GM21447 (cell line): Measurements from ENCODE around the gene OR6C1.
"Not testable (repeated sequence)": the region's sequence is repeated elsewhere in the genome, so short reads cannot be mapped to it uniquely, and the experiment has no call there.

Experiments
- ATAC-seq: cut with Tn5 transposase; IDR thresholded peaks from one replicate; pipeline ENCODE4 v1.9.1; 2021; ENCODE audit not compliant: unreplicated experiment

Gene OR6C1

DNA sequence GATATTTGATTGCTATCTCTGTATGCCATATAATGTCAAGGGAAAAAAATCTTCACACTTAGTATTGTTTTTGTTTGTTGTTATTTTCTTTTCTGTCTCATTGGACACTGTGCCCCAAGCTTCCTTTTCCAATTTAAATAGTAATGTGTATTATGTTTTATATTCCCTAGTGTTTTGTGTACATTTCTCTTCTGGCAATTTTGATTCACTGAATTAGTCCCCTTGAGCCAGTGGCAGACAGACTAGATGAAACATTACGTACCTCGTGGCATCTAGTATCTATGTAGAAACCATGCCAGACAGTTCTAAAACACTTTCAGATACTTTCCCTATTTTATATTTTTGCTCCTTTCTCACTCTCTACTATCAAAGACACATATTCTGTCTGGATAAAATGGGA is at the start of gene OR6C1:
OR6C1 (plus strand) TSS at position 301 of the 400 bp plus-strand sequence. CDS start 6,257 bp downstream, outside the sequence.
- ATAC-seq: no peak

DNA sequence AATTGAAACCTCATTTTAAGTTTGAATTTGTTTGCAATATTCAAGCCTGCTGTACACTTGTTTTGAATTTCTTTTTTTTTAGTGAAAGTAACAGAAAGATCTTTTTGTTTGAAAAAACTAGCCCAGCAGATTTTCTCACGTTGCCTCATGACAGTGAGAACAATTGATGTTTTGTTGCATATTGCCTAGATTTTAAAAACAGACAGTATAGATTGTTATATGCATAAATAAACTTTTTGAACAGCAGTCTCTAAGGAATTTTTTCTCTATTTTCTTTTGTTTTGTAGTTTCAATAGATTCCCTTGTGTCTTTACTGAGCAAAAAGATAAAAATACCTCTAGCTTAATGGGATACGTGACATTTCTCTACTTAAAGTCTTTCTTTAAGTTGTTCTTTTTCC is 33.2 kb upstream of the OR6C1 start:
- no peak for ATAC-seq

DNA sequence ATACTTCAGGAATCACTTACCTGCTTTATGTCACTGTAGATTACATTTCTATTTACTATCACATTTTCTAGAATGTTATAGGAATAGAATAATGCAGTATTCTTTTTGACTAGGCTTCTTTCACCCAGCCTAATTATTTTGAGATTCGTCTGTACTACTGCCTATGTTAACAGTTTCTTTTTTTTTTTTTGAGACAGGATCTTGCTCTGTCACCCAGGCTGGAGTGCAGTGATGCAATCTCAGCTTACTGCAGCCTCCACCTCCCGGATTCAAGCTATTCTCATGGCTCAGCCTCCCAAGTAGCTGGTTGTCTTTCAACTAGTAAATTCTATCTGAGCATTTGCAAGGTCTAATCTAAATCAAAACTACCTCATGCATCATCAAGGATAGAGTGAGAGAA is 24.1 kb upstream of the OR6C1 start:
- ATAC-seq: no peak

DNA sequence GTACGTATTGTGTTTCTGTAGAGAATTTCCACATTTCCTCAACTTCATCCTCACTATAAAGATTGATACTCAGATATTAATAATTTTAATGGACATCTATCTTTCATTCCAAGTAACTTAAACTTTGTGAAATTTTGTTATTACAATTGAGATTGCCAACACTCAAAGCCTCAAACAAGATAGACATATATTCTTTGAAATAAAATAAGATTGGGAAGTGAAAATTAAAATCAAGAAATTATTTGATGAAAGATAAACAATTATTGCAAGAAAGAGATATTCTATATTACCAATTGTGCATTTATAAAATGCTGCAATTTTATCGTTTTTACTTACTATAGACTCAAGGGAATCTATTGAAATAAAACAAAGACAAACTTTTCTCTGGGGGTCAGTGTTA is 17.7 kb upstream of the OR6C1 start, which contains the start of gene OR6C6:
OR6C6 (minus strand) TSS at position 101 of the 400 bp plus-strand sequence. CDS start 1,337 bp downstream, outside the sequence.
- ATAC-seq: no peak

DNA sequence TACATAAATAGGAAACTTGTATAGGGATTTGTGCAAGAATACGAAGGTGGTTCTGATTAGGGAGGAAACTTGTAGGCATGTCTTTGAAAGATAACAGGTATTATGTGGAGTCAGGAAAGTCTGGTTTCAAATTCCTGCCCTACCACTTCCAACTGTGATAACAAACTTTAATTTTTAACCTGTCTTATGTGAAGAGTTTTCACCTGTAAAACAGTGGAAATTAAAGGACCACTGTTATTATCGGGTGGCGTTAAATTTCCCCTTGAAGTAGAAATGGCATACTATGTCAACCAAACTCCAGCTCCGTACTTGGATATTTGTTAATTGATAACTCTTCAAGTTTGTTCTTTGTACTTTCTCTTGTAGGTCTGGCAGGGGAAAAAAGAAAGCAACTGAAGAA is 6.1 kb downstream of the OR6C1 start:
- ATAC-seq: no peak

DNA sequence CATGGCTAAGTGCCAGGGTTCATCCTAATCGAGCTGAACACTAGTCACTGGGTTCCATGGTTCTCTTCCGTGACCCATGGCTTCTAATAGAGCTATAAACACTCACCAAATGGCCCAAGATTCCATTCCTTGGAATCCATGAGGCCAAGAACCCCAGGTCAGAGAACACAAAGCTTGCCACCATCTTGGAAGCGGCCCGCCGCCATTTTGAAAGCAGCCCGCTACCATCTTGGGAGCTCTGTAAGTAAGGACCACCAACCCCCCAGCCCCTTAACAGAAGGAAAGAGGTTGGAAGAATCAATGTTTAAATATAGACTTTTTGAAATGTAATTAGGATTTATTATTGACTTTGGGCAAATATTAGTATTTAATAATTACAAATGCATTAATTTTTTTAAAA is 11.7 kb downstream of the OR6C1 start:
- not testable (repeated sequence) for ATAC-seq

DNA sequence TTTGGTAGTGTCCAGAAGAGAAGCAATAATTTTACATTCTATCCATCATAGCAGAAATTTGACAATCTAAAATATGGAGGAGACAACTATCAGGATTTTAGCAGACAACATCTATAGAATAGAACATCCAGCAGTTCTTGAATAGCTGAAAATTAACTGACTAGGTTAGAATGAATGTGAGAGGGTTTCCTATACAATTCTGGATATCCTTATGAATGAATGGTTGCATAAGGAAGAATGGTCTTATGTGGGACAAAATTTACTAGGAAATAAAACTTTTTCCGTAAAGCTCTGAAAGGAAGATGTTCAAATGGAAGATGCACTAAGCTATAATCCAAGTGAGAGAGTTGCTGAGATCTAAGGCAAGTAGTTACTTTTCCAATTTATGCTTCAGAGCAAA is 16.3 kb downstream of the OR6C1 start, which contains the start of gene OR6C3:
OR6C3 (plus strand) TSS at position 301 of the 400 bp plus-strand sequence. CDS start 955 bp downstream, outside the sequence.
- ATAC-seq: no peak

DNA sequence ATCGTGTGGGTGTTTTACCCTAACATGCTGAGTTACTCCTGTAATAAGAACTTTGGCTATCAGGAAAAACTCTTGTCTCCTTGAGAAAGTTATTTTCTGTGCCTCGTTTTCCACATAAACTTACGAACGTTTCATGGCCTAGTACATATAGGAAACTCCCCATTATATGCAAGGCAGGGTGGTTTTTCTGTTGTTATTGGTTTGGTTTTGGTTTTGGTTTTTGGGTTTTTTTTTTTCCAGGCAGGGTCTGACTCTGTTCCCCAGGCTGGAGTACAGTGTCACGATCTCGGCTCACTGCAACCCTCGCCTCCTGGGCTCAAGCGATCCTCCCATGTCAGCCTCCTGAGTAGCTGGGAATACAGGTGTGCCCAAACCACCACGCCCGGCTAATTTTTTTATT is 21.9 kb downstream of the OR6C1 start:
- no peak for ATAC-seq

DNA sequence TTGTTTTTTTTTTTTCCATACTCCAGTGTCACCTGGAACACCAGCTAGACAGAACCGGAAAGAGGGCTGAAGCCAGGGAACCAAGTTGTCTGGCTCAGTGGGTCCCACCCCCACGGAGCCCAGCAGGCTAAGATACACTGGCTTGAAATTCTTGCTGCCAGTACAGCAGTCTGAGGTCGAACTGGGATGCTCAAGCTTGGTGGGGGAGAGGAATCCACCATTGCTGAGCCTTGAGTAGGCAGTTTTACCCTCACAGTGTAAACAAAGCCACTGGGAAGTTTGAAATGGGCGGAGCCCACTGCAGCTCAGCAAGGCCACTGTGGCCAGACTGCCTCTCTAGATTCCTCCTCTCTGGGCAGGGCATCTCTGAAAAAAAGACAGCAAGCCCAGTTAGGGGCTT is 41.2 kb downstream of the OR6C1 start:
- not testable (repeated sequence) for ATAC-seq

DNA sequence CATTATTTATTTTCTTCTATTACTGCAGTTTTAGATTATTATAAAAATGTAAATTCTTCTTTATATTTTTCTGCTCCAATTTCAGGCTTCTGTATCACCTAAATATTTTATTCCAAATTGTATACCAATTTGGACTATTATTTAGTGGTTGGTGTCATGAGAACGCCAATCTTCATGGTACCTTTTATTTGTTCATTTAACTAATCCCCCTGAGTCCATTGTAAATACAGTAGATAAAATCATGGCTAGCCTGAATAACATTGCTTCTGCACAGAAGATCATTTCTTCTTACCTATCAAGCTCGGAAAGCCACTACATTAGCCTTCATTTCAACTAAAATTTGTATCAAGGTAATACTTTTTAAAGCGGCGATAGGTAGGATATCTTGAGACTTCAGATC is 48.5 kb downstream of the OR6C1 start, which contains the start of gene OR6C75:
OR6C75 (plus strand) TSS at position 301 of the 400 bp plus-strand sequence. CDS start 2,136 bp downstream, outside the sequence.
- no peak for ATAC-seq

DNA sequence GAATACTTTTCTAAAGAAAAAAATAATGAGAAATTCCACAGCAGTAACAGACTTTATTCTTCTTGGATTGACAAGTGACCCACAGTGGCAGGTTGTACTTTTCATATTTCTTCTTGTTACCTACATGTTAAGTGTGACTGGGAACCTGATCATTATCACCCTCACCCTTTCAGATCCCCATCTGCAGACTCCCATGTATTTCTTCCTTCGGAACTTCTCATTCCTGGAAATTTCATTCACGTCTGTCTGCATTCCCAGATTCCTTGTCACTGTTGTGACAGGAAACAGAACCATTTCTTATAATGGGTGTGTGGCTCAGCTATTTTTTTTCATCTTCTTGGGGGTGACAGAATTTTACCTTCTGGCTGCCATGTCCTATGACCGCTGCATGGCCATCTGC is 50.9 kb downstream of the OR6C1 start:
- ATAC-seq: no peak
